HG02588 (cell line): Measurements from ENCODE around the gene ADGRG3.
A peak's percentile ranks its signal among the peaks of the same experiment; 100 is the strongest.

Experiments used
- ATAC-seq: cut with Tn5 transposase; IDR thresholded peaks from one replicate; pipeline ENCODE4 v1.9.1; 2021; ENCODE audit warnings: mild to moderate bottlenecking, moderate library complexity; ENCODE audit not compliant: unreplicated experiment

The ADGRG3 gene

GRCh38 chr16:57679016-57679415 is 10.9 kb downstream of the ADGRG3 start:
- no peak for ATAC-seq

GRCh38 chr16:57679767-57680482 is 11.8 kb downstream of the ADGRG3 start:
- no peak for ATAC-seq

GRCh38 chr16:57680842-57681375 is 12.8 kb downstream of the ADGRG3 start:
- no peak for ATAC-seq

- ATAC-seq: no peak
Measured at GRCh38 chr16:57681950-57682728, 14.0 kb downstream of the ADGRG3 start.

GRCh38 chr16:57682809-57683635 is 14.9 kb downstream of the ADGRG3 start:
- no peak for ATAC-seq

GRCh38 chr16:57683636-57684545 is 15.8 kb downstream of the ADGRG3 start:
- no peak for ATAC-seq

GRCh38 chr16:57684626-57685358 is 16.7 kb downstream of the ADGRG3 start:
- ATAC-seq: no peak

GRCh38 chr16:57685633-57686032 is 17.5 kb downstream of the ADGRG3 start:
- ATAC-seq: no peak

GRCh38 chr16:57686577-57686976 is 18.5 kb downstream of the ADGRG3 start:
- ATAC-seq: no peak

GRCh38 chr16:57687363-57687929 is 19.3 kb downstream of the ADGRG3 start:
- ATAC-seq: no peak

- no peak for ATAC-seq
Measured at GRCh38 chr16:57688487-57688986, 20.4 kb downstream of the ADGRG3 start.

GRCh38 chr16:57688987-57689761 is 21.1 kb downstream of the ADGRG3 start:
- ATAC-seq: no peak

- peak; percentile 49 for ATAC-seq
Measured at GRCh38 chr16:57689762-57690558, 21.9 kb downstream of the ADGRG3 start.

GRCh38 chr16:57690782-57691471 is 22.8 kb downstream of the ADGRG3 start:
- ATAC-seq: no peak

GRCh38 chr16:57692636-57693035 is 24.5 kb downstream of the ADGRG3 start:
- no peak for ATAC-seq

- no peak for ATAC-seq
Measured at GRCh38 chr16:57693550-57693949, 25.4 kb downstream of the ADGRG3 start.

- ATAC-seq: no peak
Measured at GRCh38 chr16:57694231-57694724, 26.2 kb downstream of the ADGRG3 start.
